Fibroblast of upper back skin (primary cell): ENCODE results near the gene EIF2S1.
"Not testable (repeated sequence)": the region's sequence is repeated elsewhere in the genome, so short reads cannot be mapped to it uniquely, and the experiment has no call there.

Source experiments
- DNase-seq: peaks from one replicate; pipeline ENCODE4 v3.0.0-alpha.2; 2013

EIF2S1 gene

DNA sequence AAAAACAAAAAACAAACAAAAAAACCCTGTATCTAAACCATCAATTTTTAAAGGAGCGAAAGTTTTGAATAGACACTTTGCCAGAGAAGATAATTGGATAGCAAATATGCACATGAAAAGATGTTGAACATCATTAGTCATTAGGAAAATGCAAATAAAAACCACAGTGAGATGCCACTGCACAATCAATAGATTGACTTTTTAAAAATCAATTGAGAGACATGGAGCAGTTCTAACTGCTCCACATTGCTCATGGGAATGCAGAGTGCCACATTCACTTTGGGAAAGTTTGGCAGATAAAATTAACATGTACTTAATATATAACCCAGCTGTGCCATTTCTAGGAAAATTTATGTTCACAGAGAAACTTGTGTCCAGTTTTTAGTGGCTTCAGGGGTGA, 12.7 kb downstream of the EIF2S1 start:
- DNase-seq, result no peak

DNA sequence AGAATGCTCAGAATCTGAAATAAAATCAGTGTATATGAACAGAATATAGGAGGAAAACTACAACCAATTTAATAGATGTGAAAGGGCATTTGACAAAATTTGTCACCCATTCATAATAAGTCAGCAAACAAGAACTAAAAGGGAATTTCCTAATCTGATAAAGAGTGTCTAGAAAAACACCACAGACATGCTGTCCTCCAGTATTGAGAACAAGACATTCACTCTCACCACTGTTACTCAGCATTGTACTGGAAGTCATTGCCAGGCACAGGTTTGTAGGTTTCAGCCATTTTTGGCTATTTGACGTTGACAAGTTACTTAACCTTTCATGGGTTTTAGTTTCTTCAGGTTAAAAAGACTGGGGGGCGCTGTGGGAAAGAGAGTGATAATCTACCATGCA, 13.2 kb downstream of the EIF2S1 start:
- DNase-seq, result no peak

DNA sequence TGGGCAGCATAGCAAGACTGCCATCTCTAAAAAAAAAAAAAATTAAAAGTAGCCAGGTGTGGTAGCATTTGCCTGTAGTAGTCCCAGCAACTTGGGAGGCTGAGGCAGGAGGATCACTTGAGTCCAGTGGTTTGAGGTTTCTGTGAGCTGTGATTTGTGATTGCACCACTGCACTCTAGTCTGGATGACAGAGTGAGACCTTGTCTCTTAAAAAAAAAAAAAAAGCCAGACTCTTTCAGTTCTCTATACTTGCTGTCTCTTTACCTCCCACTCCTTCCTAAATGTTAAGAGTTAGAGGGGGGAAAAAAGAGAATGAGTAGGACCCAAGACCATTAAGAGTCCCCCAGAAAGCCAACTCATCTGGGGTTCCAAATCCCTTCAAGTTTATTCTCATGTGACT, 17.8 kb downstream of the EIF2S1 start:
- DNase-seq, result no peak

DNA sequence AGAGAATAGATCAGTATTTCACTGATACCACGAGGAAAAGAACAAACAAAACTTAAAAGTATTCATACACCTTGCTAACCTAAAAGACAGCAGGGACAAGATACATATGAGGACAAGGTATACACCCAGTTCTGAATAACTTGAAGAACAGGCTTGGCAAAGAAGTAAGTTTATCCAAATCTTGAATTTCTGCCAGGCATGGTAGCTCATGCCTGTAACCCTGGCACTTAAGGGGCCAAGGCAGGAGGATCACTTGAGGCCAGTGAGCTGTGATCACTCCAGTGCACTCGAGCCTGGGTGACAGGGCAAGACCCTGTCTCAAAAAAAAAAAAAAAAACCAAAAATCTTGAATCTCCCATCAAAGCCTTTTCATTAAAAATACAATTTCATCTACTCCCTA, 25.0 kb downstream of the EIF2S1 start:
- DNase-seq, result no peak

DNA sequence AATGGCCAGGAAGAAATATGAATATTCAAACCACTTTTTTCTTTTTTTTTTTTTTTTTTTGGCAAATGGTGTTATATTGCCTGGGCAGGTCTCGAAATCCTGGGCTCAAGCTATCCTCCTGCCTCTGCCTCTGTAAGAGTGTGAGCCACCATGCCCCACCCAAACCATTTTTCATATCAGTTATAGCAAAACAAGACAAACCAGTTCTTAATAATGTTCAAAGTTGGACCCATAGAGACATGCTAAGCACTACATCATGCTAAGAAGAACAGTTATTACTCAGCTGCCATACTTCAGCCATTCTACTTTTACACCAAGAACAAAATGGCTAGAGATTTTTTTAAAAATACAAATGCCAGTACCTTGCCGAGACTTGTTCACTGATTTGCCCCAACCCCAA, 25.5 kb downstream of the EIF2S1 start:
- DNase-seq, result no peak

DNA sequence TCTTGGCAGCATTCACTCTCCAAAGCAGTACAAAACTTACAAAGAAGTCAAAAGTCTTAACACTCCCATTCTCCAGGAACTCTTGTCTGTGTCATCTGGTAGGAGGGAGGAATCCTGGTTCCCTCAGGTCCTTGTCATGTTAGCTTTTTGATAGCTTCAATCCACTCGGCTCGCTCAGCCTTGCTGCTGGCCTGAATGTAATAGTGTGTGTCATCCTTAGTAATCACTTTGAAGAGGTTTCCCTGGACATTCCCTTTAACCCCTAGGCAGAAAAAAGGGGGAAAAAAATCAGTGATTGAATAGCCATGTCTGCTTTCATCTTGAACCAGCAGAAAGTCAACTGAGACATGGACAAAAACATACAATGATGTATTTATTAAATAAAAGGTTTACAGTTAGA, 27.1 kb downstream of the EIF2S1 start:
- DNase-seq, result no peak

DNA sequence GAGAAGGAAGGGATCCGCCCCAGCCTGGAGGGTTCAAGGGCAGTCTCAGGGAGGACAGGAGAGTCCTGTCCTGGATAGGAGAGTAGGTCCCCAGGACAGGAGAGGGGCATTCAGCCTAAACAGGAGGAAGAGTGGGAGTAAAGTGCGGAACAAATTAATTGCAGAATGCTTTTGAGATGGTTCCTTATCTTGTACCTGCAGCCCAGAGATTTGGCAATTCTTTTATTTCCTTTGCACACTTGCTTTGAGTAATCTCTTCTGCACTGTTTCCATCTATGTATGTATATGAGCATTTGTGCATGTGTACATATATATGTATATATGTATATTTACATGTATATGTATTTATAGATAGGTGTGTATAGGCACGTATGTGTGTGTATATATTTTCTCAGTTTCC, 29.1 kb downstream of the EIF2S1 start:
- DNase-seq, result no peak

DNA sequence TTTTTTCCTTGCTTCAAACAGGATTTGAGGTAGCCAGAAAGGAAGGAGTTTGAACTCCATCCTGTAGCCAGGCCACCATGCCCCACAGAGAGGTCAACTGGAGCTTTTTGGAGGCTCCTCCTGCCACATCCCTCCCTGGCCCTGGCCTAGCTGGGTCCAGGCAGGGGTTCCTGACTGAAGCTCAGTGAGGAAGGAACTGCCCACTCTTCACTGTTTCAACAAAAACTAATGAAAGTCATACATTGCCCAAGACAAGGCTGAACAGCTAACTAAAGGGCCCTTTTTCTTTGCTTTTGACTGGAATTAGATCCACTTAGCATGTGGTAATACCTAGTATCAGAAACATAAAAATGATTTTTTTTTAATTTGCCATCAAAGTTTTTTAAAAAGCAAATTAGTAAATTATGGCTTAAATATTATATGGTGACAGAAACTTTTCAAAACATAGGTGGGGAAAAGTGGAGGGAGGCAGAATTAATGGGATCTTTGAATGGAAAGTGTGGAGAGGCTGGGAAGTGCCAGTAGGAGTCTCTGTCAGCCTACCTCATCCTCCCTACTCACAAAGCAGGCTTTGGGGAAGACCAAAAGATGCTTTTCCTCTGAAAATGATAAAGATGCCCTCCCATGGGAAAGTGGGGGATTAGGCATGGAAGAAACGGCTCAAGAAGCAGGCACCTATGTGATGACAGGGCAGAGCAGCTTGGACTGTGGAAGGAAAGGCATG, 29.8 kb downstream of the EIF2S1 start:
- no peak for DNase-seq

DNA sequence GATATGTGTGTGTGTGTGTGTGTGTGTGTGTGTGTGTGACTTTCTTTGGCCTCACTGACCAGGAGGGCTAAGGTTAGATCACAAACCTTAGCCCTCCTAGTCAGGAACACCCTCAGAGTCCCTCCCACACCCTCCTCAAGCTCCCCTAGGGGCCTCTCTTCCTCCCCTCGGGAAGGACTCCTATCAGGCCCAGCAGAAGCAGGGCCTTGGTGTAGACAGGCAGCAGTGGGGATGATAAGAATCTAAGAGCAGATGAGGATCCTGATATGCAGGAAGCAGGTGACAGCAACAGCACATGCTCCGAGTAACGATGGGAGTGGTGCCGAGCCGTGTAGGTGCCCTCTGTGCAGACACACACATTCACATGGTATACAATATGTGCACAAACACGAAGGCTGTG, 31.1 kb downstream of the EIF2S1 start:
- no peak for DNase-seq

DNA sequence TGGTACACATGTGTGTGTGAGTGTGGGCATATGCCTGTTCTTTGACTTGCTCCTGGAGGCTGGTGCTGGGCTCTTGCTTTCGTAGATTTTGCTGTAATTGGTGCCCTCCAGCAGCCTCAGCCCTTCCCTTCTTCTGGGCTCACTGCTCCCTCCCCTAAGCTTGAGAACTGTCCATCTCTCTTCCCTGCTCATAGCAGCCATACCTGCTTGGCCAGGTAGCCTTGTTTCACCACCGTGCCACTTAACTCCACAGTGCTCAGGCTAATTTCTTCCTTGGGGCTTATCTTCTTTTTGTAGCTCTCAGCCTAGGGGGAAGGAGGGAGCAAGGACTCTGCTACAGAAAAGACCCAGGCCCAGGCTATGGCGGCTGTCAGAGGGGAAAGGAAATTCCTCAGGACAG, 32.0 kb downstream of the EIF2S1 start:
- no peak for DNase-seq

DNA sequence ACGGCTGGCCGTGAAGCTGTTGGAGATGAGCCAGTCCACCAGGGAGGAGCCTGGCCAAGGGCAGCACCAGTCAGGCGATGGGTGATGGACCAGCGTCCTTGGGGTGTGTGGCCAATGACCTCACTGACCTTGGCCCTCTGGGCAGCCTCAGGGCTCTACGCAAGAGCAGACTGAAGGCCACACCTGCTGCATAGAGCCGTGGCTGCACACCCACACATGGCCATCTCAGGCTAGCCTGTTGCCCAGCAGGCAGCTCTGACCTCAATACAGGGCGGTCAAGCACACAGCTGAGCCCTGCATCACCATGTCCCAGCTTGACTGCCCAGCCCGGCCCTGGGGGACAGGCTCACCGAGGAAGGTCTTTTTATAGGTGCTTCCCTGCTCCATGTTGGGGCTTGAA, 32.7 kb downstream of the EIF2S1 start:
- no peak for DNase-seq

DNA sequence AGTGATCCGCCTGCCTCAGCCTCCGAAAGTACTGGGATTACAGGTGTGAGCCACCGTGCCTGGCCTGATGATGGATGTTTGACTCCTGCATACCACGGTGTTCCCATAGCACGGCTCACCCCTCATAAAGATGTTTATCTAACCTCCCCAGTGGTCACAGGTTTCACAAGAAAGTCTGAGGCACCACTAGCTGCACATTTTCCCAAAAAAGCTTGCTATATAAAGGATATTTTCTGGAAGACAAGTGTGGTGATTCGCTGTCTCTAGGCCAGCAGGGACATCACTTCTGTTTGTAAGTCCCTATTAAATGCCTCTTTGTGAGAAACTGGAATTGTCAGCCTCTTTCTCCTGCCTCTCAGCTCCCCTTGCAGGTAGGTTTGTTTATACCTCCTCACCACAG, 33.6 kb downstream of the EIF2S1 start:
- DNase-seq, result no peak

DNA sequence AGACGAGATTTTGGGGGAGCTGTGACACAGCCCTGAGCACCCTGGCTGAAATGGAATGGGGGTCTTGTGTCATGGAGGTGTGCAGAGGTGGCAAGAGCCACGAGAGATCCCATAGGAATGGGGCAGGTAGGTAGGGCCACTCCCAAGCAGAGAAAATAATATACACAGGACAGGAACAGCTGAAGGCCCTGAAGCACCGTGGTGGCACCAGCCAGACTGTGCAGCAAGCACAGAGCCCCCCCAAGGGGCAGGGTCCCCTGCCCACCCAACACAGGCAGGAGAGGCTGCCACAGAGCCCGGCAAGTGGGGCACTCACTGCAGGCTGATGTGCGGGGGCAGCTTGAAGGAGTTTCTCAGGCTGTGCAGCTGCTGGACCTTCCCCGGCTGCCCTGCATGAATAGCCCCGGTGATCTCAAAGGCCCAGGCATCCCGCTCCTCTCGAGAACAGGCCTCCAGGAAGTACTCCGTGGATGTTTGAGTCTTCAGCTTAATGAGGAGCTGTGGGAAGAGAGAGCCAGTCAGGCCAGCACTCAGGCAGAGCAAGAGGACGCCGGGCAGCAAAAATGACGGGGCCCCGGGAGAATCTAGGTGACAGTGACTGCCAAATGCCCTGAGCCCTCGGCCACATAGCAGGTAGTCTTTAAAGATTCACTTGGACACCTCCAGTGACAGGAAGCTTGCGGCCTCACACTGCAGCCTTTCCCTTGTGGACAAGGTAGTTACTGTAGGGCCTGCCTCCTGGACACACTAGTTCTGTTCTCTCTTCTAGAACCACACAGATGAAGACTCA, 35.2 kb downstream of the EIF2S1 start:
- no peak for DNase-seq

DNA sequence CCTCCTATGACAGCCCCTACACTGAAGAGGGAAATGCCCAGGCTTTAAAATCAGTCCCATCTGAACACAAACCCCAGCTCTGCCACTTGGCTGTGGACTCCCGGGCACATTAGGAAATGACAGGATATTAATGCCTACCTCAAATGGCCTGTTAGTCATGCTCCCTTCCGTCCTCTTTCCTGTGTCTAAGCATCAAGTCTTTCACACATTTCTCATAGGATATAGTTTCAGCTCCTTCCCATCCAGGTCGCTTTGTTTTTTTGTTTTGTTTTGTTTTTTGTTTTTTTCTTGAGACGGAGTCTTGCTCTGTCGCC, 35.7 kb downstream of the EIF2S1 start:
- no peak for DNase-seq

DNA sequence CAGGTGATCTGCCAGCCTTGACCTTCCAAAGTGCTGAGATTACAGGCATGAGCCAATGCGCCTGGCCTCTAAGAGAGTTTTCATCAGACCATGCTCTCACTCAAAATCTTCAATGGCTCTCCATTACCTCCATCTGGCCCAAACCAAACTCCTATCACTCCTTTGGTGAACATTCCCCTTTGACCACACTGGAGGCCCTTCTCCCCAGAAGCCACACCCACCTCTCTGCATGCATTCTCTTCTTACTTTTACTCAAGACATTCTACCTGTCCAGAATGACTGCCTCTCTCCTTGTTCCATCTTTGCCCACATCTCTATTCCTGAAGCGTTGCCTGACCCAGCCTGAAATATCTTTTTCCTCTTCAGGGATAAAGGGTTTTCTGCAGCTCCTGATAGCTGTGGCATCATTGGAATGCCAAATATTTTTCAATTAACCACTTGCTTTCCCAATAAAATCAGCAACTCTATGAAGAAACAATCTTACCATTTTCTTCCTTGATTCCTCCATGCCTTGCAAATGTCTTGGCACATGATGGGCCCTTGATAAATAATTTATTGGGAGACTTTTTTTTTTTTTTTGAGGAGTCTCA, 36.3 kb downstream of the EIF2S1 start:
- peak; percentile 52 for DNase-seq

DNA sequence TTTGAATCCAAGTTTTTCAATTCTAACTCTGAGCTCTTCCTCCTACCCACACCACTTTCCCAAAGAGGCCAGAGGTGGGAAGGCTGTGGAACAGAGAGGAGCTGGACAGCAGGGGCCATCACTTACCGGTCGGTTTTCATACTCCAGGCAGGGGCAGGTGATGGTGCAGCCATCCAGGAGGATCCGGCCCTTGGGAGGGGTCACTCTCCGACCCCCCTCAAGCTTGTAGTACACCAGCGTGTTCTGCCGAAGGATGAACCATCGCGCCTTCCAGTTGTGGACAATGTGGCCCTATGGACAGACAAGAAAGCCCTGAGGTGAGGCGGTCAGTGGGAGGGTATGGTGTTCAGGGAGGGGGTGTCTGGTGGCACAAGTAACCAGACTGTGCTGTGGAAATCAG, 37.4 kb downstream of the EIF2S1 start:
- no peak for DNase-seq

DNA sequence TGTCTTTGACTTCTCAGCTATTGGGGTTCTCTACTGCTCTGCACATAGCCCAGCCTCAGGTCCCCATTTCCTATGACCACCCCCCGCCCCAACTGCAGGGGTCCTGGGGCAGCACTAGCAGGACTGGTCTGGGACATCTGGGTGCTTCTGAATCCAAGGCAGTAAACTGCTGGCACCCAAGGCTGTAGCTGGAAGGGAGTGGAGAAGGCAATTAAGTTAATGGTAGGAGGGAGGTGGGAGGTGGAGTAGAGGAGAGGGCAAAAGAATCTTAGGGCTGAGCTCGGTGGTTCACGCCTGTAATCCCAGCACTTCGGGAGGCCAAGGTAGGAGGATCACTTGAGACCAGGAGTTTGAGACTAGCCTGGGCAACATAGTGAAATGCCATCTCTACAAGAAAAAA, 40.3 kb downstream of the EIF2S1 start:
- no peak for DNase-seq

DNA sequence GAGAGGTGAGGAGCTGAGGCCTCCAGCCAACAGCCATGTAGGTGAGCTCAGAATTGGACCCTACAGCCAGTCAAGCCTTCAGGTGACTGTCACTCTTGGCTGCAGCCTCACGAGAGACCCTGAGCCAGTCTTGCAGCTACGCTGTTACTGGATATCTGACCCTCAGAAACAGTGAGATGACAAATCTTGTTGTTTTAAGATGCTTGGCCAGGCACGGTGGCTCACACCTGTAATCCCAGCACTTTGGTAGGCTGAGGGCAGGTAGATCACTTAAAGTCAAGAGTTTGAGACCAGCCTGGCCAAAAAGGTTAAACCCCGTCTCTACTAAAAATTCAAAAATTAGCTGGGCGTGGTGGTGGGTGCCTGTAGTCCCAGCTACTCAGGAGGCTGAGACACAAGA, 45.6 kb downstream of the EIF2S1 start:
- DNase-seq, result no peak

DNA sequence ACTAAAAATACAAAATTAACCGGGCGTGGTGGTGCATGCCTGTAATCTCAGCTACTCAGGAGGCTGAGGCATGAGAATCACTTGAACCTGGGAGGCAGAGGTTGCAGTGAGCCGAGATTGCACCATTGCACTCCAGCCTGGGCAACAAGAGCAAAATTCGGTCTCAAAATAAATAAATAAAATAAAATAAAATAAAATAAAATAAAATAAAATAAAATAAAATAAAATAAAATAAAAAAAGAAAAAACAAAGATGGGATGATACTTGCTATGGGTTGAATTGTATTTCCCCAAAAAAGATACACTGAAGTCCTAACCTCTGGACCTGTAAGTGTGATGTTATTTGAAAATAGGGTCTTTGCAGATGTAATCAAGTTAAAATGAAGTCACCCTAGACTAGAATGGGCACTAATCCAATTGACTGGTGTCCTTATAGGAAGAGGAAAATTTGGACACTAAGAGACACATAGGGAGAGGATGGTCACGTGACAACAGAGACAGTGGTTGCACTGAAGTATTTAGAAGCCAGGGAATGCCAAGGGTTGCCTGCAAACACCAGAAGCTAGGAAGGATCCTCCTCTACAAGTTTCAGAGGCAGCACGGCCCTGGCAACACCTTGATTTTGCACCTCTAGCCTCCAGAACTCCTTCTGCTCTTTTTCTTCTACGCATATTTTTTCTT, 48.1 kb downstream of the EIF2S1 start:
- not testable (repeated sequence) for DNase-seq

DNA sequence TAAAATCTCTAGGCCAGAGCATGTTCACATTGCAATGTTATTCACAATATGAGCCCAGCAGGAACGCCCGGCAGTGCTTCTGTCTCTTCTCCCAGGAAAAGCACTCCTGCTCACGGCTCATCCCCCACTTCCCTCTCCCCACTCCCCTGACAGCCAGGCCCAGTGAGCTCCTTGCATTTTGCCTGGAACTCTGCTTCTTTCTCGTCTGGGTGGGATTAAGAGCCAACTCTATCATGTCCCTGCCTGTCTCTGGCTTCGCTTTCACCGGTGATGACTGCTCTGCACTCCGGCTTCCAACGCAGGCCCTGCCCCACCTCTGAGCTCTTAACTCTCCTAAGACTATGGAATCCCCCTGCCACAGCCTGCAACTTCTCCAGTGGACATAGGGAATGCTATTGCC, 49.3 kb downstream of the EIF2S1 start:
- DNase-seq, result no peak

DNA sequence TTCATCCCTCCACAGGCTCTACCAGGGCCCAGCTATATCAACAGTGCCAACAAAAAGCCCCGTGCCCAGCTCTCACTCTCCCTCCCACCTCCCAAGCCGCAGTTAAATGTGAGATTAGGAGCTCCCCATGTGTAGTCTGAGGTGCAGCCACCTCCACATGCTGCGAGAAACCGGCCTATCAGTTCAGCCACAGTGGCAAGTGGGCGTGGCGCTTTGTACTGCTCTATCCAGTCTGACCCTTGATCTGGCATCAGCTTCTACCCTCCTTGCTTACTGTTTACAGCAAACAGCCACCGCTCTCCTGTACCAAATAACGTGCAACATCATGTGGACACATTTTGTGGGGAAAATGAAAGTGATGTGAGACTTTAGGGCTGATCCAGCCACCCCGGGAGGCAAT, 50.2 kb downstream of the EIF2S1 start:
- no peak for DNase-seq

DNA sequence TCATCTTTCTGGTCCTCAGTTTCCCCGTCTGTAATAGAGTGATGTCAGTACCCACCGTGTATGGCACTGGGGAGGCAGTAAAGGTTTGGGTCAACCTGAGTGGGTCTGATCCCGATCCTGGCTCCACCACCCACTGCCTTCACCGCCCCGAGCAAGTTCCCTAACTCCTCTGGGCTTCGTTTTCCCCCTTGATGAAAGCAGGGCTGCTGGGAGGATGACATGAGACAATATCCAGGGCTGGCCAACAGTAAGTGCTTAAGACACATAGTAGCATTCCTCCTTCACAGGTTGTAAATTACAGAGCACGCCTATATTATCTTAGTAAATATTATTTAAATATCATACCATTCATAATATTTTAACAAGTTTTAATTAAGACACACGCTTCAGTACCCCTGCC, 51.2 kb downstream of the EIF2S1 start:
- DNase-seq, result no peak

DNA sequence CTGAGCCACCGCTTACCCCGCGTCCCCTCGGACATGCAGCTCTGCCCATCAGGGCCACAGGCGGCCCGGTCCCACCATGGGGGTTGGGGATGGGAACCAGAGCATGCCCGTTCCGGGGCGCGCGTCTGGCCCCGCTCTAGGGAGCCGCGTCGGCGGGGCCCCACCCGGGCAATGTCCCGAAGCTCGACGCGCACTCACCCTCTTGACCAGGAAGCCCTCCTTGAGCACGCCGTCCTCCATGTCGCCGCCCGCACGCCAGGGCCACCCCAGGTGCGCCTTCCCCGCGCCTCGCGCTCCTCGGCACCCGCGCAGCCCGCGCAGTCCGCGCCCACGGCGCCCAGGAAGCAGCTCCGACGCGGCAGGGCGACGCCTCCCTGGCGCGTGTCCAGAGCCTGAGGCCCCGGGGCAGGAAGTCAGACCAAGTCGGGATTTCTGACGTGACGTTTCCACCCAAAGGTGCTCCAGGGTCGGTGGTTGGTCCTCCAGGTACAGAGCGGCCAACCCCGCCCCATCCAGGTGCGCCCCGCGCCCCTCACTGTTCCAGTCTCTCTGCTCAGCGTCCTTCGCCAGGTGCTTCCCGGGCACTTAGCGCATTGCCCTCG, 51.8 kb downstream of the EIF2S1 start, which contains the start of gene PLEK2:
PLEK2 (minus strand) TSS at position 346 of the 602 bp plus-strand sequence; CDS start at position 240, 106 bp downstream.
- peak; percentile 38 for DNase-seq
